Measurements from ENCODE around the gene OR4C15. TPM values are rescaled to one million over a fixed set of nuclear protein-coding genes. Genes with fewer than 3 reads are reported as not detected.

OR4C15 gene
- total RNA-seq (2013; cell fraction: nucleolus; rRNA removed), result not detected in 2 replicates
- total RNA-seq (2014; rRNA removed), result not detected in 2 replicates
- total RNA-seq (2014; rRNA removed; fragmentation: Illumina TruSeq; extraction: Trizol), result not detected in 2 replicates
- not detected in 2 replicates for total RNA-seq (2021)
- polyA plus RNA-seq (2011; ENCODE audit: low read depth), result not detected
- polyA plus RNA-seq (2011; rRNA removed), result not detected in 2 replicates
- not detected in 2 replicates for polyA plus RNA-seq (2011; cell fraction: cytosol; rRNA removed)
- polyA plus RNA-seq (2011; cell fraction: nucleus; rRNA removed), result not detected in 2 replicates
- polyA plus RNA-seq (2012), result not detected in 2 replicates
- polyA plus RNA-seq (2014; fragmentation: Illumina TruSeq; extraction: Trizol), result not detected in 2 replicates
- not detected for polyA plus RNA-seq (2014; fragmentation: Nextera tagmentation; extraction: Ambion mirVana)
- polyA plus RNA-seq (2014; rRNA removed), result not detected in 2 replicates
- not detected for polyA plus RNA-seq (2016; fragmentation: Nextera tagmentation; extraction: Ambion mirVana)
- polyA minus RNA-seq (2011; rRNA and poly(A)+ RNA removed), result not detected in 2 replicates
- polyA minus RNA-seq (2011; cell fraction: cytosol; rRNA and poly(A)+ RNA removed), result not detected in 2 replicates
- not detected in 2 replicates for polyA minus RNA-seq (2011; cell fraction: nucleus; rRNA and poly(A)+ RNA removed)
- not detected for Bru-seq, nascent RNA
- BruChase-seq, experiment 1, labeled RNA remaining after a 6-hour chase, result not detected
- BruChase-seq, experiment 2, labeled RNA remaining after a 2-hour chase, result not detected
- long read RNA-seq, experiment 1, result 0 reads
- long read RNA-seq, experiment 2, result 0 reads

DNA sequence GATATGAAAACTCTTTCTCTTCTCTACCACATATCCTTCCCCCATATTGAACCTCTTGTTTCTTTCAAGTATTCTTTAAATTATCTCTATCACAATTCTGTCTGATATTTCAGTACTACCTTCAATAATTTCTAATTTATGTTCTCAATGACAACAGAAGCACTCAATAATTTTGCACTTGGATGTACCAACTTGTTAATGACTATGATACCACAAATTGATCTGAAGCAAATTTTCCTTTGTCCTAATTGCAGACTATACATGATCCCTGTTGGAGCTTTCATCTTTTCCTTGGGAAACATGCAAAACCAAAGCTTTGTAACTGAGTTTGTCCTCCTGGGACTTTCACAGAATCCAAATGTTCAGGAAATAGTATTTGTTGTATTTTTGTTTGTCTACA is at the start of gene OR4C15:
Gene OR4C15, plus strand, starts transcription at position 301 of the 400 bp plus-strand sequence. Its CDS starts 0 bp downstream, at position 301.
- ATAC-seq (no peak), DNase-seq (ENCODE audit: low read depth, low spot score) (no peak), FAIRE-seq (no peak)
- intact Hi-C loops (cut with micrococcal nuclease; ENCODE audit: unreplicated experiment), result loop anchor here (10.0 kb wide), 1 partner anchor 151 kb away; no protein-coding TSS in a partner anchor
- in situ Hi-C loops (cut with MboI), result no loop called here
- no peaks in the 10 kb centered on the region for H3K79me2 ChIP-seq (ENCODE audit: control insufficient read depth, insufficient read depth, low read length)
- H3K9ac ChIP-seq (ENCODE audit: control insufficient read depth, insufficient read depth, low read length), result no peak within 1 kb of the TSS
- H3K27ac ChIP-seq (ENCODE audit: control insufficient read depth, insufficient read depth), result no peak within 1 kb of the TSS
- TF ChIP-seq TCF12 (IDR thresholded peaks at IDR 0.05; ENCODE audit: low read depth, low read length) (no peak), PRDM15 (CRISPR knock-in tag; IDR thresholded peaks at IDR 0.05) (no peak), DPF2 (IDR thresholded peaks at IDR 0.05) (no peak), CHD4 (IDR thresholded peaks at IDR 0.05) (no peak)
- TF ChIP-seq, protein P1, sequence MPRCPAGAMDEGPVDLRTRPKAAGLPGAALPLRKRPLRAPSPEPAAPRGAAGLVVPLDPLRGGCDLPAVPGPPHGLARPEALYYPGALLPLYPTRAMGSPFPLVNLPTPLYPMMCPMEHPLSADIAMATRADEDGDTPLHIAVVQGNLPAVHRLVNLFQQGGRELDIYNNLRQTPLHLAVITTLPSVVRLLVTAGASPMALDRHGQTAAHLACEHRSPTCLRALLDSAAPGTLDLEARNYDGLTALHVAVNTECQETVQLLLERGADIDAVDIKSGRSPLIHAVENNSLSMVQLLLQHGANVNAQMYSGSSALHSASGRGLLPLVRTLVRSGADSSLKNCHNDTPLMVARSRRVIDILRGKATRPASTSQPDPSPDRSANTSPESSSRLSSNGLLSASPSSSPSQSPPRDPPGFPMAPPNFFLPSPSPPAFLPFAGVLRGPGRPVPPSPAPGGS (IDR thresholded peaks at IDR 0.05; ENCODE audit: borderline replicate concordance, insufficient read depth, low read depth, low read length, poor library complexity, severe bottlenecking), result no peak
- no peak within 1 kb of the TSS for H3K4me3 ChIP-seq
- no TSS peak for BruUV-seq (replicated peaks)
- no peak within 1 kb of the TSS for H2AFZ ChIP-seq (ENCODE audit: control insufficient read depth, low read depth, low read length)
- no peaks in the 10 kb centered on the region for H3K36me3 ChIP-seq (ENCODE audit: control insufficient read depth in 2 of 2, insufficient read depth in 2 of 2, low read length in 1 of 2)
- RAD21 ChIA-PET (ENCODE audit: unreplicated experiment), result no interaction called here
- CTCF ChIA-PET, result no interaction called here
- no peak within 1 kb of the TSS for H3K4me2 ChIP-seq (ENCODE audit: control insufficient read depth, insufficient read depth)
- SMC1A ChIA-PET (ENCODE audit: uncharacterized antibody, unreplicated experiment), result no interaction called here
- H4K20me1 ChIP-seq (ENCODE audit: control insufficient read depth, insufficient read depth), result no peaks in the 10 kb centered on the region
- no peaks in the 10 kb centered on the region for H3K9me3 ChIP-seq (replicated peaks; ENCODE audit: control insufficient read depth, insufficient read depth, low read length)
- no peaks in the 10 kb centered on the region for H3K27me3 ChIP-seq (replicated peaks in 1 of 2; ENCODE audit: control insufficient read depth in 2 of 2, insufficient read depth in 2 of 2, low read length in 1 of 2)
- H3K4me1 ChIP-seq (ENCODE audit: control insufficient read depth, insufficient read depth, low read length), result no peaks in the 10 kb centered on the region
- POLR2A ChIA-PET, result no interaction called here
